H1 (cell line): ENCODE data around the gene RING1. TPM values are rescaled to one million over a fixed set of nuclear protein-coding genes. Genes with fewer than 3 reads are reported as not detected.

Experiments
- CTCF ChIA-PET: fragments of 300-600 bp; sonication (Branson Sonifier 250); formaldehyde crosslinking; loops from one replicate; lab custom pipeline; 2021; ENCODE audit not compliant: partially characterized antibody; lab: Charles Lee
- POLR2A ChIA-PET: fragments of 300-600 bp; sonication (Branson Sonifier 250); formaldehyde crosslinking; loops from one replicate; lab custom pipeline; 2021; ENCODE audit warnings: inconsistent platforms; ENCODE audit not compliant: partially characterized antibody; lab: Charles Lee
- DNase-seq, 2 experiments: peaks; one replicate each; pipeline versions ENCODE4 v3.0.0 to v3.0.0-alpha.2; 2010 to 2022; ENCODE audit warnings: low spot score in 2 of 2, low read depth in 1 of 2, mixed read lengths in 1 of 2
- FAIRE-seq: peaks from 2 replicates; lab custom pipeline; 2011; peaks lifted over from hg19 to GRCh38; lab: Jason Lieb, UNC
- H2AFZ ChIP-seq: 2 replicates; pipeline ENCODE4 v1.8.1; 2012; ENCODE audit warnings: low read length, inconsistent platforms
- H2AK5ac ChIP-seq: 2 replicates; pipeline ENCODE4 v1.6.1; 2013; ENCODE audit warnings: low read depth, low read length
- H2BK120ac ChIP-seq: replicated peaks from 2 replicates; pipeline ENCODE3; 2013; ENCODE audit warnings: low read depth, low read length, inconsistent platforms
- H2BK12ac ChIP-seq: 2 replicates; pipeline ENCODE4 v1.6.1; 2013; ENCODE audit warnings: low read depth, low read length
- H2BK15ac ChIP-seq: 2 replicates; pipeline ENCODE4 v1.6.1; 2013; ENCODE audit warnings: low read length
- H2BK20ac ChIP-seq: 2 replicates; pipeline ENCODE4 v1.6.1; 2013; ENCODE audit warnings: low read length
- H2BK5ac ChIP-seq: 2 replicates; pipeline ENCODE4 v1.6.1; 2013; ENCODE audit warnings: low read depth, low read length
- H3K14ac ChIP-seq: 2 replicates; pipeline ENCODE4 v1.6.1; 2013; ENCODE audit warnings: inconsistent platforms; ENCODE audit not compliant: insufficient read length
- H3K18ac ChIP-seq: 2 replicates; pipeline ENCODE4 v1.6.1; 2013; ENCODE audit warnings: low read length; ENCODE audit errors: extremely low read depth
- H3K23ac ChIP-seq: 2 replicates; pipeline ENCODE4 v1.6.1; 2013; ENCODE audit warnings: inconsistent platforms; ENCODE audit not compliant: insufficient read length
- H3K23me2 ChIP-seq: 2 replicates; pipeline ENCODE4 v1.6.1; 2013; ENCODE audit warnings: low read depth, low read length
- H3K27ac ChIP-seq: 2 replicates; pipeline ENCODE4 v1.6.1; 2011; ENCODE audit warnings: low read depth, low read length, inconsistent platforms
- H3K27me3 ChIP-seq, 4 experiments: replicated peaks in 1 of 4; 1 replicate in 1 of 4; 2 replicates in 3 of 4; pipeline versions ENCODE4 v1.6.1 to v1.8.1; 2011 to 2013; ENCODE audit warnings: low read length in 3 of 4, mild to moderate bottlenecking in 3 of 4, inconsistent platforms in 2 of 4, mixed read lengths in 2 of 4, moderate library complexity in 1 of 4; ENCODE audit not compliant: control insufficient read depth in 3 of 4, insufficient read depth in 3 of 4; ENCODE audit errors: extremely low read depth in 1 of 4
- H3K36me3 ChIP-seq, 4 experiments: 2 replicates each; pipeline versions ENCODE4 v1.6.1 to v1.8.1; 2011 to 2013; ENCODE audit warnings: mild to moderate bottlenecking in 4 of 4, low read length in 3 of 4, moderate library complexity in 2 of 4, control low read depth in 1 of 4, inconsistent platforms in 1 of 4; ENCODE audit not compliant: insufficient read depth in 4 of 4, control insufficient read depth in 2 of 4
- H3K4ac ChIP-seq: replicated peaks from 2 replicates; pipeline ENCODE3; 2013; ENCODE audit warnings: low read length, low read depth, mixed read lengths, inconsistent platforms; ENCODE audit not compliant: insufficient read length
- H3K4me1 ChIP-seq, 4 experiments: replicated peaks in 1 of 4; 1 replicate in 1 of 4; 2 replicates in 3 of 4; pipeline versions ENCODE4 v1.6.1 to v1.8.1; 2011 to 2013; ENCODE audit warnings: low read length in 3 of 4, inconsistent platforms in 2 of 4, mixed read lengths in 1 of 4; ENCODE audit not compliant: insufficient read depth in 4 of 4, control insufficient read depth in 3 of 4
- H3K4me2 ChIP-seq, 2 experiments: 2 replicates each; pipeline versions ENCODE4 v1.6.1 to v1.8.1; 2011 to 2013; ENCODE audit warnings: low read depth in 2 of 2, low read length in 2 of 2, control low read depth in 1 of 2, inconsistent platforms in 1 of 2, mild to moderate bottlenecking in 1 of 2; ENCODE audit not compliant: insufficient read depth in 1 of 2
- H3K4me3 ChIP-seq, 4 experiments: fragments of 200-600, 300-600 bp in 1 of 4; sonication (generic), shearing (Covaris generic), sonication (Bioruptor Twin) in 1 of 4; 2 replicates each; pipeline versions ENCODE4 v1.5.1 to v1.8.1; 2011 to 2016; ENCODE audit warnings: low read length in 4 of 4, low read depth in 3 of 4, control low read depth in 2 of 4, inconsistent platforms in 2 of 4, mild to moderate bottlenecking in 2 of 4, mixed read lengths in 1 of 4, moderate library complexity in 1 of 4; ENCODE audit not compliant: insufficient read depth in 2 of 4; ENCODE audit errors: extremely low read depth in 1 of 4
- H3K56ac ChIP-seq: replicated peaks from 2 replicates; pipeline ENCODE3; 2013; ENCODE audit warnings: low read depth, mild to moderate bottlenecking, mixed read lengths, low read length, inconsistent platforms; ENCODE audit not compliant: insufficient read length
- H3K79me1 ChIP-seq: 2 replicates; pipeline ENCODE4 v1.6.1; 2013; ENCODE audit warnings: low read depth, low read length, control low read depth
- H3K79me2 ChIP-seq, 2 experiments: 2 replicates each; pipeline versions ENCODE4 v1.6.1 to v1.8.1; 2012 to 2013; ENCODE audit warnings: low read length in 2 of 2, mild to moderate bottlenecking in 2 of 2, inconsistent platforms in 1 of 2; ENCODE audit not compliant: insufficient read depth in 2 of 2, control insufficient read depth in 1 of 2
- H3K9ac ChIP-seq, 4 experiments: replicated peaks in 1 of 4; 1 replicate in 1 of 4; 2 replicates in 3 of 4; pipeline versions ENCODE4 v1.6.1 to v1.8.1; 2011 to 2013; ENCODE audit warnings: low read depth in 3 of 4, low read length in 3 of 4, control low read depth in 2 of 4, mild to moderate bottlenecking in 2 of 4, moderate library complexity in 2 of 4, inconsistent platforms in 1 of 4; ENCODE audit errors: extremely low read depth in 1 of 4
- H3K9me3 ChIP-seq, 2 experiments: 2 replicates each; pipeline versions ENCODE4 v1.6.1 to v1.8.1; 2012 to 2013; ENCODE audit warnings: mild to moderate bottlenecking in 2 of 2, moderate library complexity in 2 of 2, control low read depth in 1 of 2, inconsistent platforms in 1 of 2, low read depth in 1 of 2, low read length in 1 of 2, mixed read lengths in 1 of 2; ENCODE audit not compliant: insufficient read depth in 2 of 2
- H4K20me1 ChIP-seq, 2 experiments: replicated peaks in 1 of 2; 2 replicates each; pipeline versions ENCODE3 to v1.8.1; 2011 to 2013; ENCODE audit warnings: inconsistent platforms in 2 of 2, low read length in 2 of 2, mild to moderate bottlenecking in 1 of 2; ENCODE audit not compliant: insufficient read depth in 2 of 2, control insufficient read depth in 1 of 2
- H4K5ac ChIP-seq: 2 replicates; pipeline ENCODE4 v1.6.1; 2013; ENCODE audit warnings: low read length, low read depth, mixed read lengths, inconsistent platforms; ENCODE audit not compliant: insufficient read length
- H4K8ac ChIP-seq: 2 replicates; pipeline ENCODE4 v1.8.0; 2013; ENCODE audit warnings: mild to moderate bottlenecking, moderate library complexity, low read length, inconsistent platforms; ENCODE audit not compliant: insufficient read depth; ENCODE audit errors: extremely low read depth
- H4K91ac ChIP-seq: replicated peaks from 2 replicates; pipeline ENCODE3; 2013; ENCODE audit warnings: low read length, mixed read lengths, inconsistent platforms; ENCODE audit not compliant: insufficient read length
- CTBP2 ChIP-seq: IDR thresholded peaks from 2 replicates; pipeline ENCODE4 v1.7.0; 2011; ENCODE audit warnings: borderline replicate concordance, mild to moderate bottlenecking, moderate library complexity, mixed read lengths, low read length; ENCODE audit not compliant: insufficient read depth, insufficient read length
- EGR1 ChIP-seq: IDR thresholded peaks from 2 replicates; pipeline ENCODE4 v1.6.1; 2011; ENCODE audit warnings: low read depth, low read length, borderline replicate concordance
- EZH2 ChIP-seq: fragments of 200-600 bp; sonication (generic); IDR thresholded peaks from 2 replicates; pipeline ENCODE4 v1.7.1; 2012; ENCODE audit warnings: low read depth, mild to moderate bottlenecking, moderate library complexity, low read length, inconsistent platforms; ENCODE audit not compliant: severe bottlenecking
- RAD21 ChIP-seq, 2 experiments: IDR thresholded peaks in 1 of 2; conservative IDR thresholded peaks in 1 of 2; 2 replicates each; pipeline ENCODE4 v1.6.1; 2011; ENCODE audit warnings: low read depth in 2 of 2, low read length in 2 of 2, improper control_type of control experiment in 1 of 2, inconsistent platforms in 1 of 2, mild to moderate bottlenecking in 1 of 2, moderate library complexity in 1 of 2
- SP4 ChIP-seq: IDR thresholded peaks from 2 replicates; pipeline ENCODE4 v1.6.1; 2012; ENCODE audit warnings: low read length, inconsistent platforms
- SUZ12 ChIP-seq: fragments of 200-600 bp; sonication (generic); IDR thresholded peaks from 2 replicates; pipeline ENCODE4 v1.6.1; 2012; ENCODE audit warnings: mild to moderate bottlenecking, inconsistent platforms, low read length, moderate library complexity, mixed read lengths
- TAF1 ChIP-seq: IDR thresholded peaks from 2 replicates; pipeline ENCODE4 v1.6.1; 2011; ENCODE audit warnings: mild to moderate bottlenecking, low read depth, low read length
- TCF12 ChIP-seq: IDR thresholded peaks from 2 replicates; pipeline ENCODE4 v1.6.1; 2011; ENCODE audit warnings: low read depth, mild to moderate bottlenecking, low read length
- ZNF274 ChIP-seq: IDR thresholded peaks from 2 replicates; pipeline ENCODE4 v1.7.0; 2012; ENCODE audit warnings: low read length, borderline replicate concordance; ENCODE audit errors: extremely low read depth
- whole genome bisulfite sequencing, 2 experiments: shearing (Covaris generic) in 1 of 2; methylation state at CpG; one replicate each; pipeline versions ENCODE4 v1.1.6 to v1.1.7; 2013 to 2015; ENCODE audit warnings: low lambda C conversion rate in 2 of 2, mixed read lengths in 2 of 2, inconsistent platforms in 1 of 2, low coverage in 1 of 2, missing lambda C conversion rate in 1 of 2; ENCODE audit not compliant: insufficient replicate concordance in 2 of 2, insufficient coverage in 1 of 2, insufficient read length in 1 of 2; ENCODE audit errors: extremely low coverage in 1 of 2, missing lambda C conversion rate in 1 of 2; 5-methylcytosine and 5-hydroxymethylcytosine counted together
- polyA plus RNA-seq, 7 experiments: library from polyadenylated mRNA; depleted of rRNA in 3 of 7; stranded (reverse) in 5 of 7; unstranded in 2 of 7; fragments of >200 nt in 5 of 7; fragments of 200-250 nt in 2 of 7; gene quantifications; 1 replicate in 5 of 7; 2 replicates in 1 of 7; 4 replicates in 1 of 7; pipeline versions ENCODE4 v1.2.1 to v1.2.3, GENCODE V29; 2011 to 2013; ENCODE audit warnings: missing spikeins in 2 of 7, mixed read lengths in 2 of 7
- total RNA-seq: library from RNA; stranded (reverse); fragmentation: NEBNext Ultra II Directional; extraction: Animal tissue kit (Norgen Biotek cat#: 25700); gene quantifications from 2 replicates; pipeline ENCODE4 v1.2.1, GENCODE V29; 2021
- TF ChIP-seq, protein P1 (sequence below): IDR thresholded peaks from 2 replicates; pipeline ENCODE4 v1.6.1; 2012; ENCODE audit warnings: low read length, inconsistent platforms

The RING1 gene
- total and polyA plus RNA-seq, 2 of the 8 experiments (the other 6 are each of a cell fraction or from before 2014, with no cell fraction given) = 16.4 to 26.0 TPM

DNA sequence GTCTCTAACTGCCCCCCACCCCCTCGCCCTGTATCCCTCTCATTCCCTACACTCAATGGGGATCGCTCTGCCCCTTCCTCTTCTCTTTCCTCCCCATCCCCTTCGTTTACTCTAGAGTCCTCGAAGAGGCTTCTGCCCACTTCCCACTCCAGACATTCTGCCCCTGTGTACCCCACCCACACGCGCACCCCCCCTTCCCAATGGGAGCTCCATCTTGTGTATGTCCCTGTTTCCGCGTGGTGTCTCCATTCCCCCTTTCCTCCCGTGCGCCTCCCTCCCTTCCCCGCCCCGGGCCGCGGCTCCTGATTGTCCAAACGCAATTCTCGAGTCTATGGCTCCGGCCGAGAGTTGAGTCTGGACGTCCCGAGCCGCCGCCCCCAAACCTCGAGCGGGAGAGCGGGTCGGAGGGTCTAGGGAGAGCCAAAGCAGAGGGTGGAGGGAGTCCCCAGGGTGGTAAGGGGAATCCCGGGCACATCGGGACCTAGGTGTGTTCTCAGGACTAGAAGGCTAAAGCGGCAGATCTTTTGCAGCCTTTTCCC lies 679 bp upstream of the RING1 start:
- no peak overlapping the region for H3K56ac ChIP-seq
- no peak overlapping the region for H2BK12ac ChIP-seq
- no peak overlapping the region for H2BK20ac ChIP-seq
- H2BK15ac ChIP-seq = no peak overlapping the region
- H3K23ac ChIP-seq = no peak overlapping the region
- H3K79me1 ChIP-seq = peaks cover 6% of the 10 kb centered on the region
- H3K27me3 ChIP-seq = peaks cover 9 to 46% (median 36%) of the 10 kb centered on the region in 4 experiments; a peak in 6 of 7 replicates
- peak overlapping the region in 2 of 4 experiments; percentile 4 to 41; a peak in 3 of 7 replicates for H3K9ac ChIP-seq
- H2AFZ ChIP-seq = 0 out of 2 replicates have a peak overlapping the region, but pooled peaks have one; percentile 1
- FAIRE-seq (no peak), DNase-seq (peak in 1 of 2 experiments; percentile 66)
- peaks cover 7 to 19% of the 10 kb centered on the region in 2 experiments for H4K20me1 ChIP-seq
- H3K36me3 ChIP-seq = peaks cover 4 to 20% (median 11%) of the 10 kb centered on the region in 4 experiments; a peak in 7 of 8 replicates
- H3K4me1 ChIP-seq = peaks cover 0 to 26% (median 11%) of the 10 kb centered on the region in 4 experiments; a peak in 6 of 7 replicates
- H3K4ac ChIP-seq = no peak overlapping the region
- H3K79me2 ChIP-seq = peaks cover 0 to 1% of the 10 kb centered on the region in 2 experiments; a peak in 1 of 4 replicates
- H3K14ac ChIP-seq = no peak overlapping the region
- no peak overlapping the region for H2BK5ac ChIP-seq
- peak overlapping the region; percentile 75 to 92 (median 88) for H3K4me3 ChIP-seq
- H3K27ac ChIP-seq = no peak overlapping the region
- peaks cover 22% of the 10 kb centered on the region; the same call in 1 of the 2 replicates for H3K23me2 ChIP-seq
- H3K4me2 ChIP-seq = peak overlapping the region; percentile 76 to 100
- H2BK120ac ChIP-seq = no peak overlapping the region
- WGBS, 2 experiments = 6% methylated on average over 11 of the region's 29 CpGs; no CpG with 5 or more reads in 1 of the 2 experiments
- no peak overlapping the region for H4K91ac ChIP-seq
- no peak overlapping the region for H4K5ac ChIP-seq
- H3K9me3 ChIP-seq = no peaks in the 10 kb centered on the region
- H4K8ac ChIP-seq = peak overlapping the region; percentile 77; the same call in 1 of the 2 replicates
- H3K18ac ChIP-seq = no peak overlapping the region; the same call in 1 of the 2 replicates
- H2AK5ac ChIP-seq = no peak overlapping the region
- POLR2A ChIA-PET = interaction anchor here (0.9 to 2.1 kb wide), 9 partner anchors 10 to 236 kb away, joined by 3 to 15 read pairs (median 5); partner anchors contain the start of genes B3GALT4, RPS18 and VPS52
- CTCF ChIA-PET = interaction anchor here (6.3 kb wide), 1 partner anchor 40 kb away, joined by 60 read pairs; no protein-coding TSS in a partner anchor
- no peak for TF ChIP-seq ZNF274
- peak; percentile 31; the same call in 1 of the 2 replicates for TF ChIP-seq SUZ12
- TF ChIP-seq, protein P1, sequence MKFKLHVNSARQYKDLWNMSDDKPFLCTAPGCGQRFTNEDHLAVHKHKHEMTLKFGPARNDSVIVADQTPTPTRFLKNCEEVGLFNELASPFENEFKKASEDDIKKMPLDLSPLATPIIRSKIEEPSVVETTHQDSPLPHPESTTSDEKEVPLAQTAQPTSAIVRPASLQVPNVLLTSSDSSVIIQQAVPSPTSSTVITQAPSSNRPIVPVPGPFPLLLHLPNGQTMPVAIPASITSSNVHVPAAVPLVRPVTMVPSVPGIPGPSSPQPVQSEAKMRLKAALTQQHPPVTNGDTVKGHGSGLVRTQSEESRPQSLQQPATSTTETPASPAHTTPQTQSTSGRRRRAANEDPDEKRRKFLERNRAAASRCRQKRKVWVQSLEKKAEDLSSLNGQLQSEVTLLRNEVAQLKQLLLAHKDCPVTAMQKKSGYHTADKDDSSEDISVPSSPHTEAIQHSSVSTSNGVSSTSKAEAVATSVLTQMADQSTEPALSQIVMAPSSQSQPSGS = no peak
- TF ChIP-seq TCF12 = no peak
- TF ChIP-seq SP4 = no peak
- TF ChIP-seq TAF1 = no peak
- TF ChIP-seq EZH2 = peak; percentile 54
- TF ChIP-seq RAD21 (IDR thresholded peaks at IDR 0.05 in 1 of 2, conservative IDR thresholded peaks at IDR 0.05 in 1 of 2; ENCODE audit: low read depth in 2 of 2, low read length in 2 of 2) = no peak
- no peak for TF ChIP-seq EGR1
- no peak for TF ChIP-seq CTBP2
